Tracheal epithelial cell (primary cell): ENCODE data around the gene TTF2. TPM values are rescaled to one million over a fixed set of nuclear protein-coding genes. Genes with fewer than 3 reads are reported as not detected.

Source experiments
- total RNA-seq: library from RNA; depleted of rRNA; stranded (reverse); fragments of >200 nt; gene quantifications from 2 replicates; pipeline ENCODE4 v1.2.1, GENCODE V29; 2014

The TTF2 gene
- 9.8 and 19.8 TPM in 2 replicates for total RNA-seq

GRCh38 chr1:117059678-117060440, at the start of gene TTF2:
TTF2 (plus strand) TSS chr1:117060326; CDS start chr1:117060347, 21 bp downstream.

GRCh38 chr1:117121589-117122329, 61.6 kb downstream of the TTF2 start, which contains the start of gene TRIM45:
TRIM45 (minus strand) TSS chr1:117121749; CDS start chr1:117121201, 548 bp downstream.

Other genes with a start within 250 kb of the TTF2 start
- 97.4 and 168 TPM in 2 replicates for gene PTGFRN, start 150.4 kb upstream of the TTF2 start, total RNA-seq
- 0.48 and 1.3 TPM in 2 replicates for gene CD101, start 58.6 kb upstream of the TTF2 start, total RNA-seq
- 2.8 and 2.9 TPM in 2 replicates for gene TRIM45, start 61.4 kb downstream of the TTF2 start, total RNA-seq
- 0.85 and 4.8 TPM in 2 replicates for gene VTCN1, start 150.6 kb downstream of the TTF2 start, total RNA-seq